MCF 10A (cell line): ENCODE results near the gene M1AP. TPM values are rescaled to one million over a fixed set of nuclear protein-coding genes. Genes with fewer than 3 reads are reported as not detected.

Source experiments
- BruUV-seq: library from RNA; stranded (reverse); fragments of 400-500 nt; replicated peaks from 2 replicates; lab custom pipeline; 2021; lab: Mats Ljungman, UMichigan
- CTCF ChIA-PET: fragments of 300-600 bp; sonication (Branson Sonifier 250); formaldehyde crosslinking; extraction: SDS; loops from one replicate; lab custom pipeline; 2021; ENCODE audit warnings: antibody characterized with exemption, inconsistent platforms; lab: Yijun Ruan, JAX
- POLR2A ChIA-PET: fragments of 300-600, 350-650 bp; sonication (Branson Sonifier 250); formaldehyde crosslinking; extraction: SDS; loops from one replicate; lab custom pipeline; 2020; ENCODE audit warnings: antibody characterized with exemption, inconsistent platforms; lab: Yijun Ruan, JAX
- DNase-seq: peaks from one replicate; pipeline ENCODE4 v3.0.0-alpha.2; 2018; ENCODE audit not compliant: unreplicated experiment
- H3K27ac Mint-ChIP-seq: one replicate; pipeline ENCODE4 v1.8.0; 2022; ENCODE audit warnings: mild to moderate bottlenecking, low read depth, mixed read lengths; ENCODE audit not compliant: unreplicated experiment
- H3K27me3 Mint-ChIP-seq: one replicate; pipeline ENCODE4 v1.8.0; 2022; ENCODE audit warnings: mixed read lengths; ENCODE audit not compliant: insufficient read depth, unreplicated experiment
- H3K36me3 Mint-ChIP-seq: one replicate; pipeline ENCODE4 v1.8.0; 2022; ENCODE audit warnings: mild to moderate bottlenecking, moderate library complexity, mixed read lengths; ENCODE audit not compliant: insufficient read depth, unreplicated experiment
- H3K4me1 Mint-ChIP-seq: one replicate; pipeline ENCODE4 v1.8.0; 2022; ENCODE audit warnings: mixed read lengths; ENCODE audit not compliant: insufficient read depth, unreplicated experiment
- H3K4me3 Mint-ChIP-seq: one replicate; pipeline ENCODE4 v1.8.0; 2022; ENCODE audit warnings: mild to moderate bottlenecking, moderate library complexity, mixed read lengths; ENCODE audit not compliant: unreplicated experiment
- H3K9me3 Mint-ChIP-seq: one replicate; pipeline ENCODE4 v1.8.0; 2022; ENCODE audit warnings: mixed read lengths; ENCODE audit not compliant: unreplicated experiment
- CTCF ChIP-seq: fragments of 200-600 bp; IDR thresholded peaks from one replicate; pipeline ENCODE4 v1.8.0; 2022; ENCODE audit warnings: antibody characterized with exemption, mild to moderate bottlenecking; ENCODE audit not compliant: unreplicated experiment
- intact Hi-C: fragments of 100-400 bp; cut with micrococcal nuclease; formaldehyde crosslinking; loops from 2 replicates; pipeline ENCODE4 v1.14.1; 2022
- total RNA-seq: library from RNA; stranded (reverse); gene quantifications from 2 replicates; pipeline ENCODE4 v1.2.3, GENCODE V29; 2022

Gene M1AP
- total RNA-seq, 1 experiment from 2014 or later, result not detected

GRCh38 chr2:74555610-74556103 lies 92.5 kb downstream of the M1AP start:
- Mint-ChIP-seq H3K9me3 (no peaks in the 10 kb centered on the region), H3K36me3 (no peaks in the 10 kb centered on the region), H3K4me1 (peaks cover 8% of the 10 kb centered on the region), H3K4me3 (no peak overlapping the region), H3K27me3 (no peaks in the 10 kb centered on the region), H3K27ac (no peak overlapping the region)
- TF ChIP-seq CTCF, result no peak
- POLR2A ChIA-PET, result no interaction called here
- intact Hi-C loops, result no loop called here
- DNase-seq, result no peak
- no TSS peak for BruUV-seq
- CTCF ChIA-PET, result interaction anchor here (1.9 kb wide), 1 partner anchor 33 kb away, joined by 4 read pairs; no protein-coding TSS in a partner anchor

GRCh38 chr2:74554820-74555531 lies 93.2 kb downstream of the M1AP start:
- no TSS peak for BruUV-seq
- Mint-ChIP-seq H3K27ac (no peak overlapping the region), H3K9me3 (no peaks in the 10 kb centered on the region)

GRCh38 chr2:74553892-74554819 lies 94.0 kb downstream of the M1AP start, which contains the start of the genes DOK1 and LOXL3:
Gene DOK1, plus strand, starts transcription at chr2:74554720. Its CDS starts 35 bp downstream, at chr2:74554755.
Gene LOXL3, minus strand, starts transcription at chr2:74553942. Its CDS starts 1,308 bp downstream, at chr2:74552634.
- POLR2A ChIA-PET, result no interaction called here
- Mint-ChIP-seq H3K4me1 (peaks cover 11% of the 10 kb centered on the region), H3K36me3 (no peaks in the 10 kb centered on the region), H3K27ac (peak within 1 kb of the TSS; percentile 16), H3K27me3 (no peaks in the 10 kb centered on the region), H3K9me3 (no peaks in the 10 kb centered on the region), H3K4me3 (peak within 1 kb of the TSS; percentile 48)
- TF ChIP-seq CTCF, result no peak
- no TSS peak for BruUV-seq
- intact Hi-C loops, result no loop called here
- peak; percentile 58 for DNase-seq
- CTCF ChIA-PET, result no interaction called here

More at GRCh38 chr2:74554820-74555531, 93.2 kb downstream of the M1AP start:
- TF ChIP-seq CTCF, result no peak
- CTCF ChIA-PET, result interaction anchor here (1.9 kb wide), 1 partner anchor 34 kb away, joined by 4 read pairs; no protein-coding TSS in a partner anchor
- H3K4me1 Mint-ChIP-seq, result peaks cover 6% of the 10 kb centered on the region
- no peak for DNase-seq
- H3K27me3 Mint-ChIP-seq, result no peaks in the 10 kb centered on the region
- POLR2A ChIA-PET, result no interaction called here
- no peaks in the 10 kb centered on the region for H3K36me3 Mint-ChIP-seq
- intact Hi-C loops, result no loop called here
- no peak overlapping the region for H3K4me3 Mint-ChIP-seq
